Activated naive CD4-positive, alpha-beta T cell treated with anti-CD3 and anti-CD28 coated beads, Interleukin-2, amount 50 U/mL, for 72 hours (primary cell): ENCODE results near the gene LRRC23. TPM values are rescaled to one million over a fixed set of nuclear protein-coding genes. Genes with fewer than 3 reads are reported as not detected.

ENCODE experiments used
- ATAC-seq, 2 donors: fragments of 150-1000 bp; cut with Tn5 transposase; 2 replicates each; pipeline ENCODE4 v1.10.0; 2021; ENCODE audit warnings: mild to moderate bottlenecking in 2 of 2, moderate library complexity in 2 of 2
- DNase-seq, 2 donors: peaks; one replicate each; pipeline ENCODE4 v3.0.0; 2021 to 2022; ENCODE audit warnings: low spot score in 2 of 2
- H3K27ac Mint-ChIP-seq, 2 donors: one replicate each; pipeline ENCODE4 v1.8.0; 2022; ENCODE audit warnings: mild to moderate bottlenecking in 2 of 2, mixed read lengths in 2 of 2
- H3K36me3 Mint-ChIP-seq, 2 donors: one replicate each; pipeline ENCODE4 v1.8.0; 2022; ENCODE audit warnings: mixed read lengths in 2 of 2
- H3K9me3 Mint-ChIP-seq, 2 donors: one replicate each; pipeline ENCODE4 v1.8.0; 2022; ENCODE audit warnings: mixed read lengths in 2 of 2
- total RNA-seq, 2 donors: library from RNA; stranded (reverse); gene quantifications; one replicate each; pipeline ENCODE4 v1.2.3, GENCODE V29; 2022

The LRRC23 gene
- total RNA-seq, 2 donors from 2014 or later: 4.0 to 10.7 TPM

- DNase-seq (peak; percentile 67 to 92), ATAC-seq (peak; percentile 55)
- Mint-ChIP-seq H3K36me3 (peaks cover 71 to 77% of the 10 kb centered on the region in 2 donors), H3K9me3 (no peaks in the 10 kb centered on the region), H3K27ac (peak overlapping the region; percentile 97 to 99)
Measured at GRCh38 chr12:6953442-6954315, 49.1 kb downstream of the LRRC23 start.

- DNase-seq (no peak), ATAC-seq (no peak)
- Mint-ChIP-seq H3K36me3 (peaks cover 79 to 81% of the 10 kb centered on the region in 2 donors), H3K27ac (peak overlapping the region; percentile 97 to 99), H3K9me3 (no peaks in the 10 kb centered on the region)
Measured at GRCh38 chr12:6954316-6955107, 49.9 kb downstream of the LRRC23 start.

GRCh38 chr12:6955108-6956020, 50.7 kb downstream of the LRRC23 start:
- H3K27ac Mint-ChIP-seq: peak overlapping the region; percentile 97 to 99
- H3K36me3 Mint-ChIP-seq: peaks cover 80 to 84% of the 10 kb centered on the region in 2 donors
- ATAC-seq: no peak
- no peaks in the 10 kb centered on the region for H3K9me3 Mint-ChIP-seq
- no peak for DNase-seq

- no peaks in the 10 kb centered on the region for H3K9me3 Mint-ChIP-seq
- peak overlapping the region; percentile 97 to 99 for H3K27ac Mint-ChIP-seq
- ATAC-seq (no peak), DNase-seq (peak in 1 of 2 donors; percentile 64)
- peaks cover 79 to 83% of the 10 kb centered on the region in 2 donors for H3K36me3 Mint-ChIP-seq
Measured at GRCh38 chr12:6956021-6956727, 51.6 kb downstream of the LRRC23 start.

GRCh38 chr12:6957151-6957701, 52.6 kb downstream of the LRRC23 start:
- no peak for DNase-seq
- peak overlapping the region; percentile 96 to 99 for H3K27ac Mint-ChIP-seq
- peaks cover 78 to 82% of the 10 kb centered on the region in 2 donors for H3K36me3 Mint-ChIP-seq
- no peaks in the 10 kb centered on the region for H3K9me3 Mint-ChIP-seq
- ATAC-seq: no peak

- H3K36me3 Mint-ChIP-seq: peaks cover 71 to 75% of the 10 kb centered on the region in 2 donors
- ATAC-seq (no peak), DNase-seq (peak in 1 of 2 donors; percentile 66)
- H3K9me3 Mint-ChIP-seq: no peaks in the 10 kb centered on the region
- peak overlapping the region; percentile 98 to 99 for H3K27ac Mint-ChIP-seq
Measured at GRCh38 chr12:6957741-6958608, 53.4 kb downstream of the LRRC23 start.

- no peak for DNase-seq
- peaks cover 64 to 69% of the 10 kb centered on the region in 2 donors for H3K36me3 Mint-ChIP-seq
Measured at GRCh38 chr12:6958609-6959057, 54.0 kb downstream of the LRRC23 start.

GRCh38 chr12:6959058-6959804, 54.6 kb downstream of the LRRC23 start:
- DNase-seq: peak; percentile 65 to 84
- peaks cover 58 to 64% of the 10 kb centered on the region in 2 donors for H3K36me3 Mint-ChIP-seq
- no peaks in the 10 kb centered on the region for H3K9me3 Mint-ChIP-seq
- peak; percentile 50 to 58 for ATAC-seq
- H3K27ac Mint-ChIP-seq: peak overlapping the region; percentile 98 to 99

More at GRCh38 chr12:6958609-6959057, 54.0 kb downstream of the LRRC23 start:
- Mint-ChIP-seq H3K27ac (peak overlapping the region; percentile 98 to 99), H3K9me3 (no peaks in the 10 kb centered on the region)
- ATAC-seq: no peak

- DNase-seq (no peak), ATAC-seq (no peak)
- H3K27ac Mint-ChIP-seq: peak overlapping the region; percentile 98 to 99
- peaks cover 51 to 57% of the 10 kb centered on the region in 2 donors for H3K36me3 Mint-ChIP-seq
- H3K9me3 Mint-ChIP-seq: no peaks in the 10 kb centered on the region
Measured at GRCh38 chr12:6959805-6960592, 55.4 kb downstream of the LRRC23 start.

GRCh38 chr12:6960593-6961277, 56.1 kb downstream of the LRRC23 start:
- ATAC-seq: peak; percentile 3 to 33
- H3K27ac Mint-ChIP-seq: peak overlapping the region; percentile 98 to 99
- peaks cover 46 to 56% of the 10 kb centered on the region in 2 donors for H3K36me3 Mint-ChIP-seq
- peak in 1 of 2 donors; percentile 71 for DNase-seq
- no peaks in the 10 kb centered on the region for H3K9me3 Mint-ChIP-seq

- Mint-ChIP-seq H3K36me3 (peaks cover 46 to 52% of the 10 kb centered on the region in 2 donors), H3K9me3 (no peaks in the 10 kb centered on the region), H3K27ac (peak overlapping the region; percentile 98 to 99)
- ATAC-seq: peak; percentile 73 to 80
- peak; percentile 78 to 96 for DNase-seq
Measured at GRCh38 chr12:6961278-6961694, 56.7 kb downstream of the LRRC23 start.

- ATAC-seq: peak in 1 of 2 donors; percentile 34
- H3K27ac Mint-ChIP-seq: peak overlapping the region; percentile 98 to 99
- H3K36me3 Mint-ChIP-seq: peaks cover 45 to 51% of the 10 kb centered on the region in 2 donors
- peak in 1 of 2 donors; percentile 72 for DNase-seq
- H3K9me3 Mint-ChIP-seq: no peaks in the 10 kb centered on the region
Measured at GRCh38 chr12:6961695-6962284, 57.2 kb downstream of the LRRC23 start.
